ENCODE results near the gene PRICKLE2. TPM values are rescaled to one million over a fixed set of nuclear protein-coding genes. Genes with fewer than 3 reads are reported as not detected.

PRICKLE2 gene
- total and polyA plus RNA-seq, 2 donors (not counting 3 experiments of a cell fraction or from before 2014, with no cell fraction given): 3.0 to 7.1 TPM

DNA sequence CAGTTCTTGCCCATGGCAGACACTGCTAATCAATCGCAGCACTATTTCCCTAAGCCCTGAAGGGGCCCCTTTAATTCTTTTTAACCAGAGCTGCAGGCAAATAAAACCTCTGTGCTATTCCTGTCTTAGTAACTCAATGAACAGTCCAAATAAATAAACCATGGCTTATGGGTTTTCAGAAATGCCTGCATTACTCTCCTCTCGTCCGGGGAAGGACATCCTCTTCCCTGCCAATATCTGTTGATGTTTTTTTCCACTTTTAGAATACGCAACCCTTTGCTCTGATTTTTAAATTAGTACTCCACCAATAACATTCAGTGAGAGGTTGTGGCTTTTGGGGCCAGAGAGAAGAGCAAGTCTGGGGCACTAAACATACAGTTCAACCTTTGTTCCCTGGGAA is 35.2 kb upstream of the PRICKLE2 start:
- H2AFZ ChIP-seq (ENCODE audit: low read depth, low read length): no peak overlapping the region
- CTCF ChIA-PET: no interaction called here
- H4K20me1 ChIP-seq (replicated peaks; ENCODE audit: control insufficient read depth, extremely low read depth, insufficient read depth, low read length): no peaks in the 10 kb centered on the region
- dilution Hi-C loops (cut with MboI; ENCODE audit: extremely low pct_ligation_motif_present, low sequenced_read_pairs): no loop called here
- FAIRE-seq (no peak), DNase-seq (ENCODE audit: low read depth, low spot score) (no peak)
- no peak overlapping the region for H3K9ac ChIP-seq (replicated peaks; ENCODE audit: extremely low read depth, insufficient read depth, low read length)
- H3K9me3 ChIP-seq (replicated peaks; ENCODE audit: control insufficient read depth, insufficient read depth, low read length): no peaks in the 10 kb centered on the region
- BruUV-seq (replicated peaks): no TSS peak
- peaks cover 2% of the 10 kb centered on the region for H3K4me1 ChIP-seq (ENCODE audit: control insufficient read depth, extremely low read depth, insufficient read depth, low read length)
- POLR2A ChIA-PET: no interaction called here
- H3K4me3 ChIP-seq (replicated peaks in 1 of 3; ENCODE audit: insufficient read depth in 1 of 3, low read depth in 1 of 3, low read length in 3 of 3): no peak overlapping the region
- TF ChIP-seq, protein P1, sequence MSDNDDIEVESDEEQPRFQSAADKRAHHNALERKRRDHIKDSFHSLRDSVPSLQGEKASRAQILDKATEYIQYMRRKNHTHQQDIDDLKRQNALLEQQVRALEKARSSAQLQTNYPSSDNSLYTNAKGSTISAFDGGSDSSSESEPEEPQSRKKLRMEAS (IDR thresholded peaks at IDR 0.05; ENCODE audit: insufficient read depth, insufficient read length): no peak
- TF ChIP-seq, protein P2, sequence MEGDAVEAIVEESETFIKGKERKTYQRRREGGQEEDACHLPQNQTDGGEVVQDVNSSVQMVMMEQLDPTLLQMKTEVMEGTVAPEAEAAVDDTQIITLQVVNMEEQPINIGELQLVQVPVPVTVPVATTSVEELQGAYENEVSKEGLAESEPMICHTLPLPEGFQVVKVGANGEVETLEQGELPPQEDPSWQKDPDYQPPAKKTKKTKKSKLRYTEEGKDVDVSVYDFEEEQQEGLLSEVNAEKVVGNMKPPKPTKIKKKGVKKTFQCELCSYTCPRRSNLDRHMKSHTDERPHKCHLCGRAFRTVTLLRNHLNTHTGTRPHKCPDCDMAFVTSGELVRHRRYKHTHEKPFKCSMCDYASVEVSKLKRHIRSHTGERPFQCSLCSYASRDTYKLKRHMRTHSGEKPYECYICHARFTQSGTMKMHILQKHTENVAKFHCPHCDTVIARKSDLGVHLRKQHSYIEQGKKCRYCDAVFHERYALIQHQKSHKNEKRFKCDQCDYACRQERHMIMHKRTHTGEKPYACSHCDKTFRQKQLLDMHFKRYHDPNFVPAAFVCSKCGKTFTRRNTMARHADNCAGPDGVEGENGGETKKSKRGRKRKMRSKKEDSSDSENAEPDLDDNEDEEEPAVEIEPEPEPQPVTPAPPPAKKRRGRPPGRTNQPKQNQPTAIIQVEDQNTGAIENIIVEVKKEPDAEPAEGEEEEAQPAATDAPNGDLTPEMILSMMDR (IDR thresholded peaks at IDR 0.05; ENCODE audit: extremely low read depth in 1 of 2, insufficient read depth in 1 of 2, low read depth in 1 of 2, low read length in 2 of 2): no peak
- TF ChIP-seq MYC (IDR thresholded peaks at IDR 0.05; ENCODE audit: low read depth, low read length): no peak
- H3K79me2 ChIP-seq (ENCODE audit: control insufficient read depth, insufficient read depth, low read length): no peaks in the 10 kb centered on the region
- intact Hi-C loops (cut with micrococcal nuclease): loop anchor here (10.0 kb wide), 1 partner anchor 204 kb away; no protein-coding TSS in a partner anchor
- no peaks in the 10 kb centered on the region for H3K36me3 ChIP-seq (ENCODE audit: control insufficient read depth in 2 of 2, extremely low read depth in 1 of 2, insufficient read depth in 2 of 2, low read length in 2 of 2)
- H3K4me2 ChIP-seq (ENCODE audit: insufficient read depth, low read length): no peak overlapping the region
- H3K27ac ChIP-seq (ENCODE audit: insufficient read depth, low read depth, low read length): no peak overlapping the region
- H3K27me3 ChIP-seq (ENCODE audit: control insufficient read depth in 2 of 2, insufficient read depth in 2 of 2, low read length in 2 of 2): peaks cover 4 to 6% of the 10 kb centered on the region in 2 experiments
- no peaks in the 10 kb centered on the region for H3K9me1 ChIP-seq (replicated peaks; ENCODE audit: control insufficient read depth, extremely low read depth, insufficient read depth, low read length)

DNA sequence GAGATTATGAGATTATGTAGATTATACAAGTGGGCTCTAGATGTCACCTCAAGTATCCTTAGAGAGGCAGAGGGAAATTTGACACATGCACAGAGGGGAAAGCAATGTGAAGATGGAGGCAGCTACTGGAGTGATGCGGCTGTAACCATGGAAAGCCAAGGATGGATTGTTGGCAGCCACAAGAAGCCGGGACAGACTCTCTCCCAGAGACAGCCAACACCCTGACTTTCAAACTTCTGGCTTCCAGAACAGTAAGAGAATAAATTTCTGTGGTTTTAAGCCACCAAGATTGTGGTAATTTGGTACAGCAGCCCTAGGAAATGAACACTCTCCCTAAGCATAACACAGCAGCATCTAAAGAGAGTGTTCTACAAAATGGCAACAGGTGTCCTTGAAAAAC is 34.4 kb upstream of the PRICKLE2 start:
- Histone ChIP-seq H3K4me2 (ENCODE audit: insufficient read depth, low read length) (no peak overlapping the region), H3K9me1 (replicated peaks; ENCODE audit: control insufficient read depth, extremely low read depth, insufficient read depth, low read length) (no peaks in the 10 kb centered on the region), H3K36me3 (ENCODE audit: control insufficient read depth in 2 of 2, extremely low read depth in 1 of 2, insufficient read depth in 2 of 2, low read length in 2 of 2) (no peaks in the 10 kb centered on the region), H4K20me1 (replicated peaks; ENCODE audit: control insufficient read depth, extremely low read depth, insufficient read depth, low read length) (no peaks in the 10 kb centered on the region), H3K9me3 (replicated peaks; ENCODE audit: control insufficient read depth, insufficient read depth, low read length) (no peaks in the 10 kb centered on the region), H3K79me2 (ENCODE audit: control insufficient read depth, insufficient read depth, low read length) (no peaks in the 10 kb centered on the region), H3K27ac (ENCODE audit: insufficient read depth, low read depth, low read length) (no peak overlapping the region), H3K27me3 (ENCODE audit: control insufficient read depth in 2 of 2, insufficient read depth in 2 of 2, low read length in 2 of 2) (peaks cover 4 to 6% of the 10 kb centered on the region in 2 experiments), H3K9ac (replicated peaks; ENCODE audit: extremely low read depth, insufficient read depth, low read length) (no peak overlapping the region), H2AFZ (ENCODE audit: low read depth, low read length) (no peak overlapping the region), H3K4me3 (replicated peaks in 1 of 3; ENCODE audit: insufficient read depth in 1 of 3, low read depth in 1 of 3, low read length in 3 of 3) (no peak overlapping the region), H3K4me1 (ENCODE audit: control insufficient read depth, extremely low read depth, insufficient read depth, low read length) (no peaks in the 10 kb centered on the region)
- BruUV-seq (replicated peaks): no TSS peak
- ChIA-PET CTCF (interaction anchor here (1.1 kb wide), 1 partner anchor 47 kb away, joined by 4 read pairs; no protein-coding TSS in a partner anchor), POLR2A (no interaction called here)
- intact Hi-C loops (cut with micrococcal nuclease): loop anchor here (10.0 kb wide), 1 partner anchor 205 kb away; no protein-coding TSS in a partner anchor
- FAIRE-seq (no peak), DNase-seq (ENCODE audit: low read depth, low spot score) (no peak)
- dilution Hi-C loops (cut with MboI; ENCODE audit: extremely low pct_ligation_motif_present, low sequenced_read_pairs): no loop called here
- TF ChIP-seq, protein P1 (IDR thresholded peaks at IDR 0.05; ENCODE audit: insufficient read depth, insufficient read length): no peak
- TF ChIP-seq MYC (IDR thresholded peaks at IDR 0.05; ENCODE audit: low read depth, low read length): no peak
- no peak for TF ChIP-seq POLR2AphosphoS5 (IDR thresholded peaks at IDR 0.05; ENCODE audit: insufficient read depth, low read depth, low read length)
- TF ChIP-seq, protein P2 (IDR thresholded peaks at IDR 0.05; ENCODE audit: extremely low read depth in 1 of 2, insufficient read depth in 1 of 2, low read depth in 1 of 2, low read length in 2 of 2): no peak
- TF ChIP-seq GATA2 (IDR thresholded peaks at IDR 0.05; ENCODE audit: insufficient read depth, insufficient read length, low read depth, low read length): no peak
- no peak for TF ChIP-seq POLR2A (IDR thresholded peaks at IDR 0.05; ENCODE audit: low read depth, low read length)
- TF ChIP-seq JUN (IDR thresholded peaks at IDR 0.05; ENCODE audit: borderline replicate concordance, insufficient read depth, insufficient read length, low read depth): no peak
- no peak for TF ChIP-seq EZH2 (IDR thresholded peaks at IDR 0.05; ENCODE audit: borderline replicate concordance, low read depth, low read length, severe bottlenecking)
- TF ChIP-seq FOS (IDR thresholded peaks at IDR 0.05; ENCODE audit: borderline replicate concordance, insufficient read depth, low read length): no peak
